Mucosa of gallbladder (tissue), 1 donor: Measurements from ENCODE around the gene CACNB4. TPM values are rescaled to one million over a fixed set of nuclear protein-coding genes. Genes with fewer than 3 reads are reported as not detected.

Source experiments
- DNase-seq: peaks from one replicate; pipeline ENCODE4 v3.0.0-alpha.2; 2020; ENCODE audit warnings: low spot score
- total RNA-seq: library from RNA; stranded (reverse); gene quantifications from one replicate; pipeline ENCODE4 v1.2.1, GENCODE V29; 2021
- donor health status: DM: no; HTN: no; CAD: no.

The CACNB4 gene
- total RNA-seq, 1 donor from 2014 or later, result 1.8 TPM

- no peak for DNase-seq
Measured at GRCh38 chr2:151855111-151855510, 243.7 kb downstream of the CACNB4 start.

GRCh38 chr2:151853070-151853758, 245.6 kb downstream of the CACNB4 start:
- DNase-seq, result no peak

GRCh38 chr2:151852260-151853069, 246.4 kb downstream of the CACNB4 start:
- no peak for DNase-seq

- no peak for DNase-seq
Measured at GRCh38 chr2:151851761-151852160, 247.1 kb downstream of the CACNB4 start.

- no peak for DNase-seq
Measured at GRCh38 chr2:151849413-151850010, 249.3 kb downstream of the CACNB4 start.

GRCh38 chr2:151845884-151846283, 253.0 kb downstream of the CACNB4 start:
- DNase-seq, result no peak

- no peak for DNase-seq
Measured at GRCh38 chr2:151845481-151845880, 253.4 kb downstream of the CACNB4 start.

- no peak for DNase-seq
Measured at GRCh38 chr2:151844211-151844896, 254.5 kb downstream of the CACNB4 start.

GRCh38 chr2:151843691-151844061, 255.2 kb downstream of the CACNB4 start:
- no peak for DNase-seq

GRCh38 chr2:151842830-151843690, 255.8 kb downstream of the CACNB4 start:
- DNase-seq, result no peak

- no peak for DNase-seq
Measured at GRCh38 chr2:151841047-151841424, 257.8 kb downstream of the CACNB4 start.

GRCh38 chr2:151840216-151841046, 258.4 kb downstream of the CACNB4 start:
- DNase-seq, result no peak

GRCh38 chr2:151837926-151838325, 260.9 kb downstream of the CACNB4 start:
- DNase-seq, result no peak

- DNase-seq, result no peak
Measured at GRCh38 chr2:151833984-151834383, 264.9 kb downstream of the CACNB4 start.

- DNase-seq, result no peak
Measured at GRCh38 chr2:151830961-151831360, 267.9 kb downstream of the CACNB4 start.

GRCh38 chr2:151828890-151829324, 269.9 kb downstream of the CACNB4 start:
- no peak for DNase-seq

GRCh38 chr2:151828143-151828889, 270.5 kb downstream of the CACNB4 start, which contains the start of gene ARL5A:
Gene ARL5A (minus strand): TSS chr2:151828421. CDS start chr2:151828176, 245 bp downstream.
- peak; percentile 95 for DNase-seq

GRCh38 chr2:151827564-151828142, 271.2 kb downstream of the CACNB4 start:
- DNase-seq, result no peak

- DNase-seq, result no peak
Measured at GRCh38 chr2:151826737-151827157, 272.1 kb downstream of the CACNB4 start.
